Stimulated activated CD4-positive, alpha-beta T cell treated with anti-CD3 and anti-CD28 coated beads, TNF-alpha, amount 100 ng/mL, for 24 hours (primary cell): Measurements from ENCODE around the gene DPH6.
"Not testable (repeated sequence)": the region's sequence is repeated elsewhere in the genome, so short reads cannot be mapped to it uniquely, and the experiment has no call there.

Experiments
- DNase-seq, 3 experiments: peaks; one replicate each; pipeline ENCODE4 v3.0.0-alpha.2; 2020; ENCODE audit warnings: low read depth in 3 of 3

The DPH6 gene, protein sequence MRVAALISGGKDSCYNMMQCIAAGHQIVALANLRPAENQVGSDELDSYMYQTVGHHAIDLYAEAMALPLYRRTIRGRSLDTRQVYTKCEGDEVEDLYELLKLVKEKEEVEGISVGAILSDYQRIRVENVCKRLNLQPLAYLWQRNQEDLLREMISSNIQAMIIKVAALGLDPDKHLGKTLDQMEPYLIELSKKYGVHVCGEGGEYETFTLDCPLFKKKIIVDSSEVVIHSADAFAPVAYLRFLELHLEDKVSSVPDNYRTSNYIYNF

GRCh38 chr15:35545824-35546510, at the start of gene DPH6:
Gene DPH6 (minus strand): TSS chr15:35546165. CDS start chr15:35546141, 24 bp downstream.
- DNase-seq = peak; percentile 68 to 81 (median 74)

- DNase-seq = no peak
These were observed 49.7 kb upstream of the DPH6 start for GRCh38 chr15:35595656-35596055.

- DNase-seq = not testable (repeated sequence)
These were observed 46.0 kb upstream of the DPH6 start for GRCh38 chr15:35591987-35592386.

DNA sequence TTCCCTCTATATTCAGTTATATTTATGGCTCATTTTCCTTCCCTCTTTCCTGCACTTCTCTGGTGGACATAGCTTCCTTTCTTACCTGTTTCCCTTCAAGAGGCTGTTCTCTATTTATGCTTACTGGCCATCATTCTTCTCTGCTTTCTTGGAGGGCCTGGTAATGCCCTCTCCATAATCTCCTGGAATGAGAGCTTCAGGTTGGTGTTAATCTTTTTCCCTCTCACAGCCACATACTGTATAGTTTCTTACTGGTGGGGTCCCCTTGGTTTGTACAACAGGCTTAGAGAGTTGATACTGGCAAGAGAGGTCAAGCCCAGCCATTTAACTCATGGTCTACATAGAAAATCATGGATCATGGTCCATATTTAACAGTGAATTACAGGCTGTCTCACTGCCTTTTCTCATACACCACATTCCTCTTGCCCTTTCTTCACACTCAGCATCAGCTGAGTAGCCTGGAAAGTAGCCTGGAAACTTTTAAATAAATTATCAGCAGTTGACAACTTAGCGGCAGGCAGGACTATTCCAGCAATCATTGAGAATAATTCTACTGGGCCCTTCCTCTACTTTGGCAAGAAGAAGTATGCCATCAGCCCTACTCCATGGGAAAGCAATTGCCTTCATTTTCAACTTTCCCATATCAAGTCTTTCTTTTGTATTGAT, 38.0 kb upstream of the DPH6 start:
- no peak for DNase-seq

GRCh38 chr15:35580606-35581005, 34.6 kb upstream of the DPH6 start:
- DNase-seq = no peak

DNA sequence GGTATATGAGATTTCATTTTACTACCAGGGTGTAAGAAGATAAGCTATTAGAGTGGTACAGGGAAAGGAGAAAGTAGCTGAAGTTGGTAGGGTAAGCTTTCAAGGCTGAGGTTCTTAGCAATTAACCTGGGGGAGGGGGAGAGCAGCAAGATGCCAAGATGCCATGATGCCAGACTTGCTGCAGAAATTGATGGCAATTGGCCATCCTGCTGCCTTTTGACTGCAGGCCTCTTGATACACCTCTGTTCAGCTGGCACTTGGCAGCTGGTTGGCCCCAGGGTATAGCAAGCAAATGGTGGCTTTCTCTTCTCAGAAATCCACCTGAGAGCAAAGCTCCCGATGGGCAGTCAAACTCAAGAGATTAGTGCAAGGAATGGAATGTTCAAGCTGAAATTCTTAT, 21.4 kb upstream of the DPH6 start:
- DNase-seq = no peak

DNA sequence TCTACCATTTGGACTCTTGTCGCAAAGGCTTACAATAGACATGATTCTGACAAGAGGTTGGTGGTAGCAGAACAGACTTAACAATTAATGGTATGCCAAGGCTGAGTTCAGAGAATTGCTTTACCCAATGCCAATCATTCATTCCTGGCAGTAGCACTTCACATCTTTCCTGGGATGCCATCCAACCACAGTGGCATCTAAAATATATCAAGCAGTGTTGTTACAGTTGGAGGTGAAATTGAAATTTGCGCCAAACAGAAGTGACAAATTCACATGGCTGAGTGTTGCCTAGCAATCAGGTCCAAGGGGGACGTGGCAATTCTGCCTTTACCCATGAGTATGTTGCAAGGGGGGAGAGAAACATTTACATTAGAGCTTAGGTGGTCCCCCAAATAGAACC, 21.0 kb upstream of the DPH6 start:
- DNase-seq = no peak

DNA sequence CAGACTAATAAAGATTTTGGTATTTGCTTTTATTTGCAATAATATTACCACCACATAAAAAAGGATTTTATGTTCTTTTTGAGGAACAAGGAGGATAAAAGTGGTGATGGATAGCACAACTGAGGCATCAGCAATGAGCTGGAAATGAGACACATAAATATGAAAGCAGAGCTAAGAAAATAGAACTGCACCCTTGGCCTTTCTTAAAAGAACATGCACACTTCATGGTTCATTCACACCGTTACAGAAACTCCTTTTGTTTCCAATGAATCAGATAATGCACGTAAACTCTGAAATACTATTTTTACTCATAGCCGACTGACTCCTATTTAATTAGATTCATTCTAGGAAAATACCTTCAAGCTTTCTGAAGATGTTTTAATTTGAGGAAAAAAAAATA, 19.9 kb upstream of the DPH6 start:
- no peak for DNase-seq

DNA sequence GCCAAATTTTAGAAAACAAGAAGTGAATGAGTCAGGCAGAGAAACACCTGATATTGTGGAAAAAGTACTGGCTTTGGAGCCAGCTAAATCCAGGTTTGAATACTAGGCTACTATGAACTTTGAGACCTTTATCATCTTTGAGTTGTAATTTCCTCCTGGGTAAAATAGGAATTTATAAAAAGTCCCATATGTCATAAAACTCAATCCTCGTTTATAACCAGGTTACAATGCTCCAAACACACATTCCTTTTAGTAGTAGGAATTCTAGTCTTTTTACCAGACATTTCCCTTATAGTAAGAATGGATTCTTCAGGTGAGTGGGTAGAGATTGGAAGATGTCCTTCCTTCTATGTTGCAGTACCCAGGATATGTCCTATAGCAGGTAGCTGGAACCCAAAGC, 16.7 kb upstream of the DPH6 start:
- no peak for DNase-seq

GRCh38 chr15:35561308-35561707, 15.3 kb upstream of the DPH6 start:
- DNase-seq = no peak

- no peak for DNase-seq
These were observed 14.9 kb upstream of the DPH6 start for GRCh38 chr15:35560870-35561269.

DNA sequence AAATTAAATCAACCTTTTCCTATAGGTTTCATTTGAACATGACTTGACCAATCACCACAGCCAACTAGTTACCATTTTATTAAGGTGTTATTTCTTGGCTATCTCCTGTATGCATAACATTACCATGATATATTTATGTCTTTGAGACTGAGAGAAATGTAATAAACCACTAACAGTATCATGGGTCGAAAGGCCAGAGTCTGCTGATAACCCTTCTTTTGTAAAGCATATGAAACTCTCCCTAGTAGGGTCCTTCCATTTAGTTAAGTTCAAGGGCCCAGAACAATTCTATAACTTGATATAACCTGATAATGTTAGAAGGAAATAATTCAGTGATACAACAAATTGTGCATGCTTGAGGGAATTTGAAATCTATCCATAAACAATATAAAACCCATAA, 14.3 kb upstream of the DPH6 start:
- DNase-seq = no peak

DNA sequence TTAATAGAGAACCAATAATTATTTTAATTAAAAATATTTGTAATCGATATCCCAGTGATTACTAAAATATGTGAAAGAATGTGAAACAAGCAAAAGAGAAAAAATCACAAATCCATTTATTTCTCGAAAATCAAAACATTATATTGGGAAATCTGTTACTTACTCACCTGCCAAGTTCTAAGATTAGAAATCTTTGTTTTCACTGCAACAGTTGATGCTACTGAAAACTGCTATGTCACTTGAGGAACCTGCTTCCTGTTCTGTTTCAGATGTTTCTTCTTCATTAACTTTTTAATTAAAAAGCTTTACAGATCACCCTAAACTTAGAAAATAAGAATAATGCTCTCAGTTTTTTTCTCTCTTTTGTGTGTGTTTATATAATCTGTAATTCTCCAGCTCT, 13.7 kb upstream of the DPH6 start:
- no peak for DNase-seq

- no peak for DNase-seq
These were observed 11.6 kb upstream of the DPH6 start for GRCh38 chr15:35557544-35557943.

DNA sequence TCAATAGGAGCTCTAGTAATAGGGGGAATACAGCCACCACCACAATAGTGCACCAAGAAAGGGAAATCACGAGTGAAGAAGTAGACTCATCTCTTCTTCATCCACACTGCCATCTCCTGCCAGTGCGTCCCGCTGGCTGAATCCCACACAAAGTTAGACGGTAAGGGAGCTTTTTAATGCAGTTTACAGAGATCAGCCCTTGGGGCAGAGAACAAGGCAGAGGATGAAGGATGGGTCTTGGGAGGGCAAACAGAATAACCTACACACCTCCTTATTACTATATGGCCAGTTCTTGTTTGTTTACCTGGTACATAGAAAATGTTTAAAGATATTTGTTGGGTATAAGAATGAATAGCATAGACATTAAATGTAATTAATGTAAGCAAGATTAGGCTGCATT, 11.0 kb upstream of the DPH6 start:
- no peak for DNase-seq

DNA sequence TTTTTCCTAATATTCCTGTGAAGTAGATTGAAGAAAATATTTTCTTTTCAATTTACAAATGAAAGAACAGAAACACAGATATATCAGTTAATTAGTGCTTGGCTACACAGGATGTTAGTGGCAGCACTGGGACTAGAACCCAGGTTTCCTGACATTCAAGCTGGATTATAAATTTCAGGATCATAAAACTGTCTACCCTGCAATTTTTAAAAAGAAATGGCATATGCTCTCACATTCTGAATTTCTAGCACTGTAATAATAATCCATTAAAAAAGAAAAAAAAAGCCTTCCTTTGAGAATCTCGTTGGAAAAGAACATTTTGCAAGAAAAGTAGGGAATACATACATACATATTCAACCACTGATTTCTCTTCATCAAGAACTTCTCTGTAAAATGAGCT, 9.3 kb upstream of the DPH6 start:
- DNase-seq = no peak

GRCh38 chr15:35550957-35551356, 5.0 kb upstream of the DPH6 start:
- DNase-seq = no peak

DNA sequence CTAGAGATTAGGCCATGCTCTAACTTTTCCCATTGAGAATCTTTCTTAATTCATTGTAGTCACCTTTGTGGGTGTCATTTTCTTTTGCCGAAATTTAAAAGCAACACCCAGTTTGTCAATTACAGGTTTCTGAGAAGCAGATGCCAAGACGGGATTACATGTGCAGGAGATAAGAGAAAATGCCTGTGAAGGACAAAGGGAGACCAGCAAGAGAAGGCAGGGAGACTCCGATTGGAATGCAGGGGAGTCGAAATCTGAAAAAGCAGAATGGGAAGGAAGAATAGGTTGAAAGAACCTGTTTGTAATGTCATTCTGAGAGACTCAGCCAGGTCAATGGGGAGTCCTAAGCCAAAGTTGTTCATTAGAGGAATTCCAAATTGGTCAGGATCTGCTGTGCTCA, 3.6 kb upstream of the DPH6 start:
- no peak for DNase-seq

GRCh38 chr15:35548435-35548834, 2.5 kb upstream of the DPH6 start:
- DNase-seq = no peak

- no peak for DNase-seq
These were observed 1.9 kb upstream of the DPH6 start for GRCh38 chr15:35547775-35548364.

DNA sequence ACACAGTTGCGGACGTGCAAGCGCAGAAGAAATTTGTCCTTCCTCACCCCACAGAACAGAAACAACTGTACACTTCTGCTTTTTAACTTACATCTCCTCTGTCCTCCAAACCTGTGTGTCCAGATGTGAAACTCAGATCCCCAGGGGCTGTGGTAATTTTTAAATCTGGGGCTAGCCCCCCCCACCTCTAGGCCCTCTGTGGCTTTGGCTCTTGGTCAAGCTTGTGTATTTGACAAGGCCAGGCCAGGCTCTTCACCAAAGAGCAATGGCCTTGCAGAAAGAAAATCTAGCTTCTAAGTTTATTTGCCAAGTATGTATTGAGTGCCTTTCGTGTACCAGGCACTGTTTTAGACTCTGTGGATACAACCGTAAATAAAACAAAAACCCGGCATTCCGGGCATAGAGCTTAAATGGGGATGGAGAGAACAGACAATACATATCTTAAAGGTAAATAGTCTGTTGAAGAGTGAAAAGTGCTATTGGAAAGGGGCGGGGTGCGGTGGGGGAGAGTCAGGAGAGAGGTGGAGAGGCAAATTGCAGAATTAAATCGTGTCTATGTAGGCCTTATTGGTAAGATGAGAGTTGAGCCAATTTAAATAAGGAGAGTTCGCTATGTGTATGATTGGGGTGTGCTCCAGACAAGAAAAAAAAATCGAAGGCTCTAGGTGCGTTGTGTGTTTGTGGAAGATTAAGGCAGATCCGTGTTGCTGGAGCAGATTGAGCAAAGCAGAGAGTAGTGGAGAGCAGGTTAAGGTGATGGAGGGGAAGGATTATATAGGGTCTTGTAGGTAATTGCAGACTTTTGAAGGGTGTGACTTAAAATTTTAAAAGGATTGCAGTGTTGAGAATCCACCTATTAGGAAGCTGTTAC, 781 bp upstream of the DPH6 start:
- DNase-seq = no peak
